ENCODE measurements around the gene TBC1D5.
A peak's percentile ranks its signal among the peaks of the same experiment; 100 is the strongest.

TBC1D5 gene

DNA sequence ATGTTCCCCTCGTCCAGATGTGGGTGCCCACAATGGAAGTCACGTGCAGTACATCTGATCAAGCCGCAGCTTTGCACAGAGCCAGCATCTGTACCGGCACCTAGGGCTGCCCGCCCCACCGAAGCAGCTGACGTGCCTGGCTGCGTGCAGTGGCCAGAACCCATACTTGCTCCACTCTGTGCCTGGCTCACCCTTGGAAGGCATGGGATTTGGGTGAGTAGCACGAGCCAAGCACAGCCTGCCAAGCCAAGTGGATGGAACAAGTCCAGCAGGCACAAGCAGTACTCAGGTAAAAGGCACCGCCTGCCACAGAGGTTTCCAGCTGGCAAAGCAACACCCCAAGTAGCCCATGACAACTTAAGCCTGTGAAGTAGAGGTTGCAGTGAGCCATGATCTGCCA lies 261.3 kb downstream of the TBC1D5 start:
- no peak for DNase-seq (ENCODE audit: low read depth)
- TF ChIP-seq, protein P1, sequence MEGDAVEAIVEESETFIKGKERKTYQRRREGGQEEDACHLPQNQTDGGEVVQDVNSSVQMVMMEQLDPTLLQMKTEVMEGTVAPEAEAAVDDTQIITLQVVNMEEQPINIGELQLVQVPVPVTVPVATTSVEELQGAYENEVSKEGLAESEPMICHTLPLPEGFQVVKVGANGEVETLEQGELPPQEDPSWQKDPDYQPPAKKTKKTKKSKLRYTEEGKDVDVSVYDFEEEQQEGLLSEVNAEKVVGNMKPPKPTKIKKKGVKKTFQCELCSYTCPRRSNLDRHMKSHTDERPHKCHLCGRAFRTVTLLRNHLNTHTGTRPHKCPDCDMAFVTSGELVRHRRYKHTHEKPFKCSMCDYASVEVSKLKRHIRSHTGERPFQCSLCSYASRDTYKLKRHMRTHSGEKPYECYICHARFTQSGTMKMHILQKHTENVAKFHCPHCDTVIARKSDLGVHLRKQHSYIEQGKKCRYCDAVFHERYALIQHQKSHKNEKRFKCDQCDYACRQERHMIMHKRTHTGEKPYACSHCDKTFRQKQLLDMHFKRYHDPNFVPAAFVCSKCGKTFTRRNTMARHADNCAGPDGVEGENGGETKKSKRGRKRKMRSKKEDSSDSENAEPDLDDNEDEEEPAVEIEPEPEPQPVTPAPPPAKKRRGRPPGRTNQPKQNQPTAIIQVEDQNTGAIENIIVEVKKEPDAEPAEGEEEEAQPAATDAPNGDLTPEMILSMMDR (IDR thresholded peaks at IDR 0.05; ENCODE audit: control insufficient read depth, insufficient read depth, low read depth, low read length, missing control alignments), result no peak
- H3K4me3 ChIP-seq (ENCODE audit: control insufficient read depth, low read depth, low read length), result no peak overlapping the region

DNA sequence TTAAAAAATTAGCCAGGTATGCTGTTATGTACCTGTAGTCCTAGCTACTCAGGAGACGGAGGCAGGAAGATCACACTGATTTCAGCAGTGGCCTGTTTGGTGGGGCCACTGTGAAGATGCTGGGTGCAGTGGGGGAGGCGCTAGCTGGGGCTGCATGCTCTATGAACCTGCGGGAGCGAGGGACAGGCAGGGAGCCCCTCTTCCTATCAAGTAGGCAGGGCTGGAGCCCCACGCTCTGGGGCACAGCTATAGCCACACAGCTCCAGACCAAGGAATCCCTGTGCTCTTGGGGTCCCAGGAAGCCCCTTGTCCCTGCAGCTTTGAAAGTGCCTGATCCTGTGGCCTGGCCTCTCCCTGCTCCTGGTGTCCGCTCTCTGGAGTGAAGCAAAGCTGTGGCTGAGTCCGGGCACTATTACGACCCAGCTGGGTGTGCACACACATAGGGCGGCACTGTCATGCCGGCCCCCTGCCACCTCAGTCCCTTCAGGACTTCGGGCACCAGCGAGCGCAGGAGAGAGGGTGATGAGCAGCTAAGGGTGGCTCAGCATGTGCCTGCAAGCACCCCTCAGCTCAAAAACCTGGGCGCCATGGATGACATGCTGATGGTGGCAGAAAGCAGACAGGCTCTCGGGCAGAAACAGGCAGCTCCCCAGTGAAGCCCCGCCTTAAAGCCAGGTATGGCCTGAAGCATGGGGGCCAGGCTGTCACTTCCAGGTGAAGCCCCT lies 262.6 kb downstream of the TBC1D5 start:
- TF ChIP-seq, protein P1 (IDR thresholded peaks at IDR 0.05; ENCODE audit: control insufficient read depth, insufficient read depth, low read depth, low read length, missing control alignments), result no peak
- DNase-seq (ENCODE audit: low read depth), result no peak
- H3K4me3 ChIP-seq (ENCODE audit: control insufficient read depth, low read depth, low read length), result no peak overlapping the region

DNA sequence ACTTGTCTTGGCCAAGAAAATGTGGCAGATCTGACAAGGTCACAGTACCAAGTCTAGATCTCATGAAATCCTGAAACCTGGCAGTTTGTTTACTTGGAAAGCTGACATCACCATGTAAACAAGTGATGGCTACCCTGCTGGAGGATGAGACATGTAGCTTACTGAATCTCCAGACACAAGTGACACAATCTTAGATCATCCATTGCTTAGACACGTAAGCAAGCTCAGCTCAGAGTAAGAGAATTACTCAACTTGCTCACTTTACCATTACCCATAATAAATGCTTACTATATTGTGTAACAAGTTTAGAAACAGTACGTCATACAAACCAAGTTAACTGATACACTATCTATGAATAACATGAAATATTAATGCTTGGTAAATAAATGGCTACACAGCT lies 263.8 kb downstream of the TBC1D5 start:
- TF ChIP-seq, protein P1 (IDR thresholded peaks at IDR 0.05; ENCODE audit: control insufficient read depth, insufficient read depth, low read depth, low read length, missing control alignments), result no peak
- DNase-seq (ENCODE audit: low read depth), result peak; percentile 33
- no peak overlapping the region for H3K4me3 ChIP-seq (ENCODE audit: control insufficient read depth, low read depth, low read length)

DNA sequence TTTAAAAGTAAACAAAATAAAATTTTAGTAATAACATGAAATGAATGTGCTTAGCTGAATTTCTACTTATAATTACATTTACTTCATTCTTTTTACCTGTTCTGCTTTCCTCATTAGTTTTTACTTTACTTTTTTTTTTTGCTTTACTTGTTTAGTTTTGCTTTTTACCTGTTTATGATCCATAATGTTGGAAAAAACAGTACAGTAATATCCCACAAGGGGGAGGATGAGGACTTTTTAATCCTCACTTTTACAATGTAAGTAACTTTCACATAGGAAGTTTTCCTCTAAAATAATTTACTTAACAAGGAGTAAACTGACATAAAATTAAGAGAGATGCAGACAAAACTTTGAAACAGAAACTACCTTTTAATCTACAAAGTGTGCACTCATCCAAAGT lies 268.7 kb downstream of the TBC1D5 start:
- no peak overlapping the region for H3K4me3 ChIP-seq (ENCODE audit: control insufficient read depth, low read depth, low read length)
- no peak for DNase-seq (ENCODE audit: low read depth)
- TF ChIP-seq, protein P1 (IDR thresholded peaks at IDR 0.05; ENCODE audit: control insufficient read depth, insufficient read depth, low read depth, low read length, missing control alignments), result no peak

DNA sequence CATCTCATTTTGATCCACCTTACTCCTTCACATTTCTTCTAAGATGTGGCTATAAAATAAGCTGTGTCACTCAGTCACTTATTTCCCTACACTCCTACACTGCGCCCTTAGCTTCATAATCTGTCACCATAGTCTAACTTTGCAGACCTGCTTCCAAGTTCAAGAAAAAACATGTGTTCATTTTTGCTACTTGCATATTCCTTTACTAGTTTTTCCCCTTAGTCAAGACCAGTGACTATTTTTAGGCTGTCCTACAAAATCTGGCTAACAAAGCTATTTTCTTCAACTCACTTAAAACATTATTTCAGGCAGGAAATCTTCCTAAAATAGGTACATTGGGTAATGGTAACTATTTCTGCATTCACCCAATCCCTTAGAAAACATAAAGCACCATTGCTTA lies 272.5 kb downstream of the TBC1D5 start:
- TF ChIP-seq, protein P1 (IDR thresholded peaks at IDR 0.05; ENCODE audit: control insufficient read depth, insufficient read depth, low read depth, low read length, missing control alignments), result no peak
- DNase-seq (ENCODE audit: low read depth), result no peak
- H3K4me3 ChIP-seq (ENCODE audit: control insufficient read depth, low read depth, low read length), result no peak overlapping the region

DNA sequence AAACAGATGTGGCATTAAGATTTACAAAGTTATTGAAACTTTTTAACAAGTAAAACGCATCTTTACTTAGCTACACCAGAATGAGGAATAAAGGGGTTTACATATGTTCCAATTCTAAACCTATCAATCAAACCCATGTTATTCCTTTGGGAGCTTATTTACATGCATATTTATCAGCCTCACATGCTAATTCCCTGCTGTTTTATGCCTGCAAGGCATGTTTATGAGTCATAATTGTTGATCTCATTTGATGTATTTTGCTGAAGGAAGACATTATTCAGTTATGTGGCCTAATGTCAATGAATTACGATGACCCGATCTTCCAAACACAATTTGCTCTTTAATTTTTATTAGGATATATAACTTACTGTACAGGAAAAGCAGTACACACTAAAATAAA lies 272.9 kb downstream of the TBC1D5 start:
- TF ChIP-seq, protein P1 (IDR thresholded peaks at IDR 0.05; ENCODE audit: control insufficient read depth, insufficient read depth, low read depth, low read length, missing control alignments), result no peak
- H3K4me3 ChIP-seq (ENCODE audit: control insufficient read depth, low read depth, low read length), result no peak overlapping the region
- DNase-seq (ENCODE audit: low read depth), result no peak

Data from AG09309 (cell line).